Measurements from ENCODE around the gene PLXNA2.

PLXNA2 gene

GRCh38 chr1:208160259-208160819, 83.8 kb downstream of the PLXNA2 start:
- no peak for DNase-seq

- no peak for DNase-seq
These were observed 84.5 kb downstream of the PLXNA2 start for GRCh38 chr1:208159555-208160258.

GRCh38 chr1:208158640-208159554, 85.3 kb downstream of the PLXNA2 start:
- DNase-seq, result no peak

- no peak for DNase-seq
These were observed 86.4 kb downstream of the PLXNA2 start for GRCh38 chr1:208157769-208158168.

- DNase-seq, result no peak
These were observed 87.4 kb downstream of the PLXNA2 start for GRCh38 chr1:208156741-208157140.

GRCh38 chr1:208156310-208156709, 87.9 kb downstream of the PLXNA2 start:
- DNase-seq, result no peak

GRCh38 chr1:208154679-208155642, 89.2 kb downstream of the PLXNA2 start:
- DNase-seq, result no peak

- DNase-seq, result no peak
These were observed 90.1 kb downstream of the PLXNA2 start for GRCh38 chr1:208154040-208154439.

GRCh38 chr1:208153386-208153785, 90.8 kb downstream of the PLXNA2 start:
- no peak for DNase-seq

- DNase-seq, result no peak
These were observed 92.2 kb downstream of the PLXNA2 start for GRCh38 chr1:208151728-208152598.

- no peak for DNase-seq
These were observed 93.2 kb downstream of the PLXNA2 start for GRCh38 chr1:208150833-208151458.

GRCh38 chr1:208149776-208150514, 94.2 kb downstream of the PLXNA2 start:
- no peak for DNase-seq

GRCh38 chr1:208149213-208149612, 95.0 kb downstream of the PLXNA2 start:
- DNase-seq, result no peak

- no peak for DNase-seq
These were observed 95.8 kb downstream of the PLXNA2 start for GRCh38 chr1:208148380-208148779.

- DNase-seq, result no peak
These were observed 97.5 kb downstream of the PLXNA2 start for GRCh38 chr1:208146650-208147049.

- DNase-seq, result no peak
These were observed 99.0 kb downstream of the PLXNA2 start for GRCh38 chr1:208145167-208145566.

GRCh38 chr1:208142590-208143382, 101.4 kb downstream of the PLXNA2 start:
- no peak for DNase-seq

GRCh38 chr1:208141610-208142192, 102.5 kb downstream of the PLXNA2 start:
- DNase-seq, result no peak

- DNase-seq, result no peak
These were observed 104.6 kb downstream of the PLXNA2 start for GRCh38 chr1:208139434-208140045.
